GM18951 (cell line): ENCODE measurements around the gene NAA16.
"Not testable (repeated sequence)": the region's sequence is repeated elsewhere in the genome, so short reads cannot be mapped to it uniquely, and the experiment has no call there.

ENCODE experiments used
- POLR2A ChIP-seq: IDR thresholded peaks from 4 replicates; pipeline ENCODE4 v1.6.1; 2011; ENCODE audit warnings: mild to moderate bottlenecking; ENCODE audit not compliant: insufficient read length, insufficient read depth; ENCODE audit errors: extremely low read depth
- in situ Hi-C: fragments of 300-500 bp; cut with MboI; formaldehyde crosslinking; loops from one replicate; pipeline ENCODE4 v1.12.0; 2022; ENCODE audit warnings: low sequenced_read_pairs, mixed read lengths, inconsistent platforms; ENCODE audit not compliant: unreplicated experiment

Gene NAA16

GRCh38 chr13:41354416-41354815, 43.3 kb downstream of the NAA16 start:
- in situ Hi-C loops: no loop called here
- no peak for TF ChIP-seq POLR2A

GRCh38 chr13:41356385-41356648, 45.2 kb downstream of the NAA16 start:
- in situ Hi-C loops: not testable (repeated sequence)

- TF ChIP-seq POLR2A: no peak
- in situ Hi-C loops: no loop called here
Measured at GRCh38 chr13:41356786-41357185, 45.7 kb downstream of the NAA16 start.

- in situ Hi-C loops: no loop called here
- TF ChIP-seq POLR2A: no peak
Measured at GRCh38 chr13:41361491-41361890, 50.4 kb downstream of the NAA16 start.

GRCh38 chr13:41364043-41364442, 53.0 kb downstream of the NAA16 start:
- in situ Hi-C loops: no loop called here
- TF ChIP-seq POLR2A: no peak

GRCh38 chr13:41365631-41366030, 54.6 kb downstream of the NAA16 start:
- TF ChIP-seq POLR2A: no peak
- in situ Hi-C loops: no loop called here

GRCh38 chr13:41370736-41371135, 59.7 kb downstream of the NAA16 start:
- in situ Hi-C loops: no loop called here

GRCh38 chr13:41377446-41377845, 66.4 kb downstream of the NAA16 start:
- TF ChIP-seq POLR2A: no peak
- in situ Hi-C loops: no loop called here

More at GRCh38 chr13:41370736-41371135, 59.7 kb downstream of the NAA16 start:
- no peak for TF ChIP-seq POLR2A

GRCh38 chr13:41382431-41382830, 71.4 kb downstream of the NAA16 start:
- in situ Hi-C loops: no loop called here
- no peak for TF ChIP-seq POLR2A

- in situ Hi-C loops: no loop called here
- TF ChIP-seq POLR2A: no peak
Measured at GRCh38 chr13:41383386-41383785, 72.3 kb downstream of the NAA16 start.

GRCh38 chr13:41384749-41385503, 73.9 kb downstream of the NAA16 start:
- in situ Hi-C loops: no loop called here
- TF ChIP-seq POLR2A: no peak

GRCh38 chr13:41386211-41386610, 75.1 kb downstream of the NAA16 start:
- in situ Hi-C loops: no loop called here
- TF ChIP-seq POLR2A: no peak

- TF ChIP-seq POLR2A: no peak
- in situ Hi-C loops: no loop called here
Measured at GRCh38 chr13:41387576-41387975, 76.5 kb downstream of the NAA16 start.

- in situ Hi-C loops: no loop called here
- no peak for TF ChIP-seq POLR2A
Measured at GRCh38 chr13:41388143-41388881, 77.2 kb downstream of the NAA16 start.
